Psoas muscle (tissue), 8 donors: Measurements from ENCODE around the gene SLAIN2. TPM values are rescaled to one million over a fixed set of nuclear protein-coding genes. Genes with fewer than 3 reads are reported as not detected.

ENCODE experiments used
- ATAC-seq, 4 donors: fragments of 200-7000 bp; cut with Tn5 transposase; one replicate each; pipeline ENCODE4 v1.9.1; 2020; ENCODE audit warnings: moderate library complexity in 3 of 4, mild to moderate bottlenecking in 2 of 4
- DNase-seq, 2 donors: peaks; one replicate each; pipeline ENCODE4 v3.0.0-alpha.2; 2020
- H3K27ac ChIP-seq: fragments of 200-600 bp; one replicate; pipeline ENCODE4 v1.8.0; 2022
- H3K27me3 ChIP-seq, 3 donors: fragments of 200-600 bp in 1 of 3; one replicate each; pipeline versions ENCODE4 v1.6.1 to v1.8.0; 2013 to 2022; ENCODE audit warnings: low read length in 2 of 3, mild to moderate bottlenecking in 2 of 3, moderate library complexity in 1 of 3; ENCODE audit not compliant: insufficient read depth in 3 of 3
- H3K36me3 ChIP-seq, 2 donors: fragments of 200-600 bp in 1 of 2; one replicate each; pipeline versions ENCODE4 v1.6.1 to v1.8.0; 2013 to 2022; ENCODE audit warnings: low read depth in 1 of 2, mild to moderate bottlenecking in 1 of 2, moderate library complexity in 1 of 2; ENCODE audit not compliant: insufficient read depth in 1 of 2
- H3K4me1 ChIP-seq: fragments of 200-600 bp; one replicate; pipeline ENCODE4 v1.8.0; 2022
- H3K4me3 ChIP-seq: fragments of 200-600 bp; one replicate; pipeline ENCODE4 v1.8.0; 2022; ENCODE audit warnings: mild to moderate bottlenecking
- H3K9me3 ChIP-seq: fragments of 200-600 bp; one replicate; pipeline ENCODE4 v1.8.0; 2022
- WGBS, 3 donors: extraction: QIAGEN DNeasy Blood & Tissue Kit; methylation state at CpG; one replicate each; pipeline versions ENCODE4 v1.1.6 to v1.1.7; 2013; 5-methylcytosine and 5-hydroxymethylcytosine counted together
- intact Hi-C, 2 donors: fragments of 100-400 bp; cut with DNase I; formaldehyde crosslinking; loops; one replicate each; pipeline versions ENCODE4 v1.11.0 to v1.14.2; 2022
- polyA plus RNA-seq, 3 donors: library from polyadenylated mRNA; stranded (reverse); fragments of 200-250 nt; gene quantifications; one replicate each; pipeline ENCODE4 v1.2.3, GENCODE V29; 2013
- total RNA-seq, 4 donors: library from RNA; stranded (reverse); fragmentation: NEBNext Ultra II Directional in 2 of 4; extraction: Animal tissue kit (Norgen Biotek cat#: 25700) in 2 of 4; gene quantifications; one replicate each; pipeline versions ENCODE4 v1.2.1 to v1.2.4, GENCODE V29; 2021 to 2023
- TF ChIP-seq, protein P1 (sequence below): fragments of 200-600 bp; IDR thresholded peaks from one replicate; pipeline ENCODE4 v1.8.0; 2022; ENCODE audit warnings: antibody characterized with exemption
- donor health status: healthy with polysubstance abuse.
- donor health status: DM: no; HTN: no; CAD: no; lungs with moderate emphysema.
- donor health status: Bipolar disorder and iron deficiency.
- donor health status: healthy.
- donor health status: DM: yes; HTN: yes; CAD: no.
- donor health status: DM: no; HTN: no; CAD: no.
- donor health status: DM: no; HTN: no; CAD: no.
- donor health status: DM: yes; HTN: yes; CAD: no.

Gene SLAIN2
- total and polyA plus RNA-seq, 7 donors = 69.5 to 204 (median 180) TPM

DNA sequence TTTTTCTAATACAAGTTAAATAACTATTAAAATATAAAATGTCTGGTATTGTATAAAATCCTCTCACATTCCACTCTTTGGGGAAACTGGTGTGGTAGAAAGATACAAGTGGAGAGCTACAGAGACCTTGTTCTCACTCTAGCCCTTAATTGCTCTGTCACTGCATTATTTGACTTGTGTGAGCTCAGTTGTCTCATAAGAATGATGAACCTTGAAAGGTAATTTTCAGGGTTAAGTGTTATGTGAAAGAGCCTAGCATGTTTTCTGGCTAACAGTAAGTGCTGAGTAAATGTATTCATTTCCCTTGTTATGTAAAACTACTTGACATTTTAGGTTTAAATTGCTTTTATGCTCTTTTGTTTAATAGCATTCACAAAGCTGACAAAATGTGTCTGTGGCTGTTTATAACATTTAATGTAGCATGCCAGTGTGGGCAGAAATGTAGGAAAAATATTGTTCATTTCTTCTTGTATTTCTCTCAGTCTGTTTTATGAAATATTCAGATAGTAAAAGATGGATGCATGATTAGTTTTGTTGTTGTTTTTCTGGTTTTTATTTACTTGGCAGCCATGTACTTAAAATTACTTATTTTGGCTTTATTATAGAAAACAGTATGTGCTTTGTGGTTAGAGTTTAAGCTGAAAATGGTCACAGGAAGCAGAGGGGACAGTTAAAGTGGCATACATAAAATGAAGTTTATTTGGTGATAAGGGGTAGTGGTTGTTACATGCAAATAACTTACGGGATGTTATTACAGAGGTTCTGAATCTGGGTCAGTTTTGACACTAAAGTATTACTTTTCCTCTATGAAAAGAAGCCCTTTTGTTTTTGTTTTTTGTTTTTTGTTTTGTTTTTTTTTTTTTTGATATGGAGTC is 29.2 kb downstream of the SLAIN2 start:
- DNase-seq = no peak
- 83 to 96% (median 96%) methylated on average over 1 of the region's 1 CpG for WGBS, 3 donors
- Histone ChIP-seq H3K4me3 (no peak overlapping the region), H3K9me3 (no peaks in the 10 kb centered on the region), H3K27ac (no peak overlapping the region), H3K36me3 (no peaks in the 10 kb centered on the region), H3K4me1 (peaks cover 39% of the 10 kb centered on the region), H3K27me3 (no peaks in the 10 kb centered on the region)
- no peak for ATAC-seq
- intact Hi-C loops = no loop called here
- TF ChIP-seq, protein P1, sequence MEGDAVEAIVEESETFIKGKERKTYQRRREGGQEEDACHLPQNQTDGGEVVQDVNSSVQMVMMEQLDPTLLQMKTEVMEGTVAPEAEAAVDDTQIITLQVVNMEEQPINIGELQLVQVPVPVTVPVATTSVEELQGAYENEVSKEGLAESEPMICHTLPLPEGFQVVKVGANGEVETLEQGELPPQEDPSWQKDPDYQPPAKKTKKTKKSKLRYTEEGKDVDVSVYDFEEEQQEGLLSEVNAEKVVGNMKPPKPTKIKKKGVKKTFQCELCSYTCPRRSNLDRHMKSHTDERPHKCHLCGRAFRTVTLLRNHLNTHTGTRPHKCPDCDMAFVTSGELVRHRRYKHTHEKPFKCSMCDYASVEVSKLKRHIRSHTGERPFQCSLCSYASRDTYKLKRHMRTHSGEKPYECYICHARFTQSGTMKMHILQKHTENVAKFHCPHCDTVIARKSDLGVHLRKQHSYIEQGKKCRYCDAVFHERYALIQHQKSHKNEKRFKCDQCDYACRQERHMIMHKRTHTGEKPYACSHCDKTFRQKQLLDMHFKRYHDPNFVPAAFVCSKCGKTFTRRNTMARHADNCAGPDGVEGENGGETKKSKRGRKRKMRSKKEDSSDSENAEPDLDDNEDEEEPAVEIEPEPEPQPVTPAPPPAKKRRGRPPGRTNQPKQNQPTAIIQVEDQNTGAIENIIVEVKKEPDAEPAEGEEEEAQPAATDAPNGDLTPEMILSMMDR = no peak

DNA sequence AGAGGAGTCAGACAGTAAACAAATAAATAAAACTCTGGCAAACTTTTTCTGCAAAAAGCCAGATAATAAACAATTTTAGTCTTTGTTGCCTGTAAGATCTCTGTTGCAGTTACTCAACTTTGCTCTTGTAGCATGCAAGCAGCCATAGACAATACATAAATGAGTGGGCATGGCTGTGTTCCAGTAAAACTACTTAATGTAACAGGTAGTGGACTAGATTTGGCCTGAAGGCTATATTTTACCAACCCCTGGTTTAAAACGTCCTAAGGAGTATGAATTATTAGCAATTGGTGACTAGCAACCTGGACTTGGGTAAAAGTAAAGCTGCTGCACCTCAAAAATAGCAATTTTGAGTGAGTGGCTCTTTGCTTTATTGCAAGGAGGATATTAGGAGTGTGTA is 30.9 kb downstream of the SLAIN2 start:
- Histone ChIP-seq H3K9me3 (no peaks in the 10 kb centered on the region), H3K27me3 (no peaks in the 10 kb centered on the region), H3K27ac (no peak overlapping the region), H3K36me3 (no peaks in the 10 kb centered on the region), H3K4me3 (no peak overlapping the region), H3K4me1 (peaks cover 32% of the 10 kb centered on the region)
- no peak for ATAC-seq
- 62 to 69% (median 62%) methylated on average over 1 of the region's 1 CpG for WGBS, 3 donors
- intact Hi-C loops = no loop called here
- DNase-seq = no peak
- TF ChIP-seq, protein P1 = no peak

DNA sequence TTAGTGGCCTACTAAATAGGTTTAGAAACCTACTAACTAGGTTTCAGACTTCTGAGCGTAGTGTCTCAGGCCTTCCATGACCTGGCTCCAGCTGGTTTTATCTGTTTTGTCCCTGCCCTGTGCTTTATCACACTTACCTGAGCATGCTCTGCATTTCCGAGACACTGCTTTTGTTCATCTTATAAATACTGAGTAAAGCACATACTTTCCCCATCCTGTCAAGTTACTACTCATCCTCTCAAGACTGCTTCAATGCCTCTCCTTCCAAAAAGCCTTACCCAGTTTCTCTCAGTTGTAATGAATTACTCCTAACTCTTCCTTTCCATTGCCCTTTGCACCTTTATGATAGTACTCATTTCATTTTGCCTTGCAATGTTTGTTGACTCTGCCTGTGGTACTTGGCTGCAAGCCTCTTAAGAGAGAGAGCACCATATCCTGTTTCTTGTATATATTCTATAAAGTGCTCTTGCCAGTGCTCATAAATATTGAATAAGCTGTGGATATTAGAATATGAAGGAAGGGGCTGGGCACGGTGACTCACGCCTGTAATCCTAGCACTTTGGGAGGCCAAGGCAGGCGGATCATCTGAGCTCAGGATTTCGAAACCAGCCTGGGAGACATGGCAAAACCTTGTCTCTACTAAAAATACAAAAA is 34.4 kb downstream of the SLAIN2 start:
- ATAC-seq (peak; percentile 43 to 80 (median 62)), DNase-seq (no peak)
- TF ChIP-seq, protein P1 = no peak
- Histone ChIP-seq H3K4me3 (no peak overlapping the region), H3K9me3 (no peaks in the 10 kb centered on the region), H3K27me3 (no peaks in the 10 kb centered on the region), H3K27ac (peak overlapping the region; percentile 56), H3K4me1 (peaks cover 27% of the 10 kb centered on the region), H3K36me3 (peaks cover 0 to 21% of the 10 kb centered on the region in 2 donors)
- 72 to 92% (median 76%) methylated on average over 6 of the region's 6 CpGs for WGBS, 3 donors
- intact Hi-C loops = loop anchor here in 1 of 2 donors (5.0 kb wide), 1 partner anchor 33 kb away; the partner anchor contains the start of gene SLAIN2

DNA sequence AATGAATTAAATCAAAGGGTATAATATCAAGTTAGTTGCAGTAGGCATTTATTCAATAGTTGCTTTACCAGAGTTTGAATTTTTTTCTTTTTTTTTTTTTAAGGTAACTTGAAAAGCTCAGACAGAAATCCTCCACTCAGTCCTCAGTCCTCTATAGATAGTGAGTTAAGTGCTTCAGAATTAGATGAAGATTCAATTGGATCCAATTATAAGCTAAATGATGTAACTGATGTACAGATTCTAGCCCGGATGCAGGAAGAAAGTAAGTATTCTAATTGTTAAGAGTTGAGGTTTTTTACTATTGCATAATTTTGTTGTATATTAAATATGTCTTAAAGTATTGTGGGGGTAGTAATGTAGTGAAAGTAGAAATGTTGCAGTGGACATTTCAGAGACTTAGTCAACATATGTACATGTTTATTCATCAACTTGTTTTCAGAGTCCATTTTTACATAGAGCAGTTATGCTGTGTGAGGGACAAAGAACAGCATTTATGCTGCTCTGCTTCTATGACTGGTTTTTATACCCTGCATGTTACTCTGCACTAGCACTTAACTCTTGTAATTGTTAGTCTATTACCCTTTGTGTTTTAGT is 38.4 kb downstream of the SLAIN2 start:
- no peak for ATAC-seq
- peaks cover 28% of the 10 kb centered on the region for H3K4me1 ChIP-seq
- no peak for DNase-seq
- H3K36me3 ChIP-seq = peaks cover 0 to 46% of the 10 kb centered on the region in 2 donors
- H3K27ac ChIP-seq = no peak overlapping the region
- no peaks in the 10 kb centered on the region for H3K27me3 ChIP-seq
- intact Hi-C loops = loop anchor here in 1 of 2 donors (5.0 kb wide), 1 partner anchor 37 kb away; the partner anchor contains the start of gene SLAIN2
- no peaks in the 10 kb centered on the region for H3K9me3 ChIP-seq
- 75 to 98% (median 77%) methylated on average over 1 of the region's 1 CpG for WGBS, 3 donors
- H3K4me3 ChIP-seq = no peak overlapping the region
- TF ChIP-seq, protein P1 = no peak
